ENCODE results near the gene TPSAB1.

TPSAB1 gene

GRCh38 chr16:1218061-1218929 is 22.2 kb upstream of the TPSAB1 start:
- Histone ChIP-seq H3K36me3 (ENCODE audit: insufficient read depth) (no peaks in the 10 kb centered on the region), H4K20me1 (ENCODE audit: insufficient read depth) (no peaks in the 10 kb centered on the region), H2AFZ (ENCODE audit: low read depth) (no peak overlapping the region), H3K27me3 (ENCODE audit: insufficient read depth, low read depth) (peaks cover 97% of the 10 kb centered on the region), H3K4me2 (no peak overlapping the region), H3K27ac (no peak overlapping the region), H3K79me2 (ENCODE audit: insufficient read depth, low read depth) (no peaks in the 10 kb centered on the region), H3K4me1 (ENCODE audit: low read depth, poor library complexity, severe bottlenecking) (no peaks in the 10 kb centered on the region), H3K9ac (no peak overlapping the region), H3K4me3 (IDR thresholded peaks at IDR 0.05; ENCODE audit: insufficient read depth, low read depth, low read length) (no peak overlapping the region)
- TF ChIP-seq, protein P1, sequence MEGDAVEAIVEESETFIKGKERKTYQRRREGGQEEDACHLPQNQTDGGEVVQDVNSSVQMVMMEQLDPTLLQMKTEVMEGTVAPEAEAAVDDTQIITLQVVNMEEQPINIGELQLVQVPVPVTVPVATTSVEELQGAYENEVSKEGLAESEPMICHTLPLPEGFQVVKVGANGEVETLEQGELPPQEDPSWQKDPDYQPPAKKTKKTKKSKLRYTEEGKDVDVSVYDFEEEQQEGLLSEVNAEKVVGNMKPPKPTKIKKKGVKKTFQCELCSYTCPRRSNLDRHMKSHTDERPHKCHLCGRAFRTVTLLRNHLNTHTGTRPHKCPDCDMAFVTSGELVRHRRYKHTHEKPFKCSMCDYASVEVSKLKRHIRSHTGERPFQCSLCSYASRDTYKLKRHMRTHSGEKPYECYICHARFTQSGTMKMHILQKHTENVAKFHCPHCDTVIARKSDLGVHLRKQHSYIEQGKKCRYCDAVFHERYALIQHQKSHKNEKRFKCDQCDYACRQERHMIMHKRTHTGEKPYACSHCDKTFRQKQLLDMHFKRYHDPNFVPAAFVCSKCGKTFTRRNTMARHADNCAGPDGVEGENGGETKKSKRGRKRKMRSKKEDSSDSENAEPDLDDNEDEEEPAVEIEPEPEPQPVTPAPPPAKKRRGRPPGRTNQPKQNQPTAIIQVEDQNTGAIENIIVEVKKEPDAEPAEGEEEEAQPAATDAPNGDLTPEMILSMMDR (conservative IDR thresholded peaks at IDR 0.05; ENCODE audit: low read depth, low read length) = no peak

GRCh38 chr16:1218930-1219611 is 21.4 kb upstream of the TPSAB1 start:
- no peak overlapping the region for H3K4me3 ChIP-seq (IDR thresholded peaks at IDR 0.05; ENCODE audit: insufficient read depth, low read depth, low read length)
- H2AFZ ChIP-seq (ENCODE audit: low read depth) = no peak overlapping the region
- no peaks in the 10 kb centered on the region for H3K79me2 ChIP-seq (ENCODE audit: insufficient read depth, low read depth)
- no peak overlapping the region for H3K4me2 ChIP-seq
- TF ChIP-seq, protein P1 (conservative IDR thresholded peaks at IDR 0.05; ENCODE audit: low read depth, low read length) = no peak
- H3K27me3 ChIP-seq (ENCODE audit: insufficient read depth, low read depth) = peaks cover 97% of the 10 kb centered on the region
- H3K4me1 ChIP-seq (ENCODE audit: low read depth, poor library complexity, severe bottlenecking) = no peaks in the 10 kb centered on the region
- H4K20me1 ChIP-seq (ENCODE audit: insufficient read depth) = no peaks in the 10 kb centered on the region
- no peaks in the 10 kb centered on the region for H3K36me3 ChIP-seq (ENCODE audit: insufficient read depth)
- no peak overlapping the region for H3K27ac ChIP-seq
- H3K9ac ChIP-seq = no peak overlapping the region

GRCh38 chr16:1220098-1220728 is 20.3 kb upstream of the TPSAB1 start:
- TF ChIP-seq, protein P1 (conservative IDR thresholded peaks at IDR 0.05; ENCODE audit: low read depth, low read length) = no peak
- H2AFZ ChIP-seq (ENCODE audit: low read depth) = no peak overlapping the region
- H3K79me2 ChIP-seq (ENCODE audit: insufficient read depth, low read depth) = no peaks in the 10 kb centered on the region
- no peaks in the 10 kb centered on the region for H4K20me1 ChIP-seq (ENCODE audit: insufficient read depth)
- no peak overlapping the region for H3K4me2 ChIP-seq
- no peaks in the 10 kb centered on the region for H3K4me1 ChIP-seq (ENCODE audit: low read depth, poor library complexity, severe bottlenecking)
- no peak overlapping the region for H3K4me3 ChIP-seq (IDR thresholded peaks at IDR 0.05; ENCODE audit: insufficient read depth, low read depth, low read length)
- no peaks in the 10 kb centered on the region for H3K36me3 ChIP-seq (ENCODE audit: insufficient read depth)
- H3K9ac ChIP-seq = no peak overlapping the region
- no peak overlapping the region for H3K27ac ChIP-seq
- H3K27me3 ChIP-seq (ENCODE audit: insufficient read depth, low read depth) = peaks cover 95% of the 10 kb centered on the region

- H3K4me1 ChIP-seq (ENCODE audit: low read depth, poor library complexity, severe bottlenecking) = no peaks in the 10 kb centered on the region
- no peaks in the 10 kb centered on the region for H3K79me2 ChIP-seq (ENCODE audit: insufficient read depth, low read depth)
- no peak overlapping the region for H2AFZ ChIP-seq (ENCODE audit: low read depth)
- H4K20me1 ChIP-seq (ENCODE audit: insufficient read depth) = no peaks in the 10 kb centered on the region
- H3K9ac ChIP-seq = no peak overlapping the region
- no peaks in the 10 kb centered on the region for H3K36me3 ChIP-seq (ENCODE audit: insufficient read depth)
- no peak overlapping the region for H3K27ac ChIP-seq
- no peak overlapping the region for H3K4me3 ChIP-seq (IDR thresholded peaks at IDR 0.05; ENCODE audit: insufficient read depth, low read depth, low read length)
- TF ChIP-seq, protein P1 (conservative IDR thresholded peaks at IDR 0.05; ENCODE audit: low read depth, low read length) = no peak
- no peak overlapping the region for H3K4me2 ChIP-seq
- peaks cover 96% of the 10 kb centered on the region for H3K27me3 ChIP-seq (ENCODE audit: insufficient read depth, low read depth)
Observed at GRCh38 chr16:1220841-1221627, 19.5 kb upstream of the TPSAB1 start.
